ENCODE results near the gene TMSB4X.

The TMSB4X gene

GRCh38 chrX:12999422-12999821 lies 24.5 kb downstream of the TMSB4X start:
- DNase-seq (ENCODE audit: low read depth): no peak
- TF ChIP-seq CTCF (IDR thresholded peaks at IDR 0.05; ENCODE audit: control insufficient read depth, extremely low read depth, insufficient read depth): no peak

GRCh38 chrX:13000301-13000811 lies 25.4 kb downstream of the TMSB4X start:
- DNase-seq (ENCODE audit: low read depth): no peak
- no peak overlapping the region for H3K4me3 ChIP-seq (ENCODE audit: low read depth, low read length)
- TF ChIP-seq CTCF (IDR thresholded peaks at IDR 0.05; ENCODE audit: control insufficient read depth, extremely low read depth, insufficient read depth): no peak

More at GRCh38 chrX:12999422-12999821, 24.5 kb downstream of the TMSB4X start:
- no peak overlapping the region for H3K4me3 ChIP-seq (ENCODE audit: low read depth, low read length)

- H3K4me3 ChIP-seq (ENCODE audit: low read depth, low read length): no peak overlapping the region
- TF ChIP-seq CTCF (IDR thresholded peaks at IDR 0.05; ENCODE audit: control insufficient read depth, extremely low read depth, insufficient read depth): no peak
- no peak for DNase-seq (ENCODE audit: low read depth)
Measured at GRCh38 chrX:13001097-13001496, 26.2 kb downstream of the TMSB4X start.

DNA sequence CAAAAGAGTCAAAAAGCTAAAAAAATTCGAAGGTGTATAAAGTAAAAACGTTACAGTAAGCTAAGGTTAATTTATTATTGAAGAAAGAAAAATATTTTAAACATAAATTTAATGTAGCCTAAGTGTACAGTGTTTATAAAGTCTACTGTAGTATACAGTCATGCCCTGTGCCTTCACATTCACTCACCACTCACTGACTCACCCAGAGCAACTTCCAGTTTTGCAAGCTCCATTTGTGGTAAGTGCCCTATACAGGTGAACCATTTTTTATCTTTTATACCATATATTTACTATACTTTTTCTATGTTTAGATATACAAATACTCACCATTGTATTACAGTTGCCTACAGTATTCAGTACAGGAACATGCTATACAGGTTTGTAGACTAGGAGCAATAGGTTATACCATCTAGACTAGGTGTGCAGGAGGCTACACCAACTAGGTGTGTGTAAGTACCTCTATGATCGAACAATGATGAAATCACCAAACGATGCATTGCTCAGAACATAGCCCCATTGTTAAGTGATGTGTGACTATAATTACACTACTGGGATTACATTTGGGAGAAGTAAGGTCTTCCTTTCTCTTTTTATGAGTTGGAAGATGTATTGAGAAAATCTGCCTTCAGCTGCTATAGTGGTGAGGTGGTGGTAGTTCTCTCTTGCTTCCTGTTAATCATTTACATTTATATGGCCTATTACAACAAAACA lies 27.2 kb downstream of the TMSB4X start:
- no peak for TF ChIP-seq CTCF (IDR thresholded peaks at IDR 0.05; ENCODE audit: control insufficient read depth, extremely low read depth, insufficient read depth)
- DNase-seq (ENCODE audit: low read depth): no peak
- no peak overlapping the region for H3K4me3 ChIP-seq (ENCODE audit: low read depth, low read length)

DNA sequence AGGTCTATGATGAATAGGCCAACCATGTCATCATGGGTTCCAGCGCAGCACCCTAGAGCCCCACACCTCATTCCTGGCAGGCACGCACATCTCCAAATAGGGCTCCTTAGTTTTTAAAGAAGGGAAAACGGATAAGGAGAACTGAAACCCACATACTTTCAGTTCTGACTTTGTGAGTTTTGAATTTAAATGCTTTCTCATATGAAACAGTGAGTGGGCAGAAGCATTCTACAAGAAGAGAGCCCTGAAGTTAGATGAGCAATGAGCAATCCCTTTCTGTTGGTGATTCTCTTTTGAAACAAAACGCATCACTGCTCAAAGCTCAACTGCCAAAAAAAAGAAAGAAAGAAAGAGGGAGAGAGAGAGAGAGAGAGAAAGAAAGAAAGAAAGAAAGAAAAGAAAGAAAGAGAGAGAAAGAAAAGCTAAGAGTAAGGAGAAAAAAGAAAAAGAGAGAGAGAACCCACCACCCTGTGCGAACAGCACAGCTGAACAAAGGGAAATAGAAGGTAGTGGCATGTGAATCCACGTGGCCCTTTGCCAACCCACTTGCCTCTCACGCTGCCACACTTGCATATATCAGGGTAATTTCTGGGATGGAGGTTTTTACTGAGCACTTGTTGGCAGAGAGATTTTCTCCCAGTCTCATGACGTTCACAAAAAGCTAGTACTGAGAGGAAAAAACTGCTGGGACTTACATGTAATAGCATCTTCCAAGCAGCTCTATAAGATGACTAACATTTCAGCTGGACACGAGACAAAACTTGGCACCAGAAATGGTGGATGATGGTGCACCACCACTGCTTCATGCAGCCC lies 31.0 kb downstream of the TMSB4X start:
- TF ChIP-seq CTCF (IDR thresholded peaks at IDR 0.05; ENCODE audit: control insufficient read depth, extremely low read depth, insufficient read depth): no peak
- DNase-seq (ENCODE audit: low read depth): no peak
- H3K4me3 ChIP-seq (ENCODE audit: low read depth, low read length): no peak overlapping the region

DNA sequence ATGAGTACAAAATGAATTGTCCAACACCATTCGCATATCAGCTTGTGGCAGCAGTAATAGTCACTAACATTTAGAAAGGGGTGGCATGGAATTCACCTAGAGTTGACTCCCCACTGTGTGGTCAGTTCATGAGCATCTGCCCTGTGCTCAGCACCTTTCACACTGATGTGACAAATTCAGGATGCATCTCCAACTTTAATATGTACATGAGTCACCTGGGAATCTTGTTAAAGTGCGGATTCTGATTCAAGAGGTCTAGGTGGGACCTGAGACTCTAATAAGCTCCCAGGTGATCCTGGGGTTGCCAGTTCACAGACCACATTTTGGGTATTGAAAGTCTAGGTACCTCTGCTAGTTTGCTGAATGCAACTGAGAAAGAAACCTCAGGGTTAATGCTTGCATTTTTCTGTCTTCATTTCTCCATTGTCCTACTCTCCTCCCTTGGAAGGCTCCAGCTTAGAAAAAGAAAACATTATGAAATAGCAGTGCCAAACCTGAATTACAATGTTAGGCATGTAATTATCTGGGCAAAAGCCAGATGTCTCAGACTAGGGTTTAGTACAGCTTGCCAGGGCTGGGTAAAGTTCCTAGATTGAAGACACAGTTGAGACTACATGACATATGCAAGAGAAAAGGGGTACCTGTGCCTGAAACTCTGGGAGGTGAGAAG lies 32.7 kb downstream of the TMSB4X start:
- H3K4me3 ChIP-seq (ENCODE audit: low read depth, low read length): no peak overlapping the region
- no peak for DNase-seq (ENCODE audit: low read depth)

More for the DNA sequence above, 32.7 kb downstream of the TMSB4X start:
- TF ChIP-seq CTCF (IDR thresholded peaks at IDR 0.05; ENCODE audit: control insufficient read depth, extremely low read depth, insufficient read depth): no peak
